Coronary artery (tissue), 2 donors: ENCODE measurements around the gene MSI2.

Experiments
- DNase-seq: peaks from one replicate; pipeline ENCODE4 v3.0.0-alpha.2; 2017; ENCODE audit warnings: low spot score
- H3K27ac ChIP-seq, 2 donors: fragments of 200-600 bp; sonication (generic); one replicate each; pipeline ENCODE4 v1.5.1; 2016 to 2019
- H3K4me3 ChIP-seq: fragments of 200-600 bp; sonication (generic); 2 replicates; pipeline ENCODE4 v1.5.1; 2016; ENCODE audit warnings: mild to moderate bottlenecking, moderate library complexity
- TF ChIP-seq, protein P1 (sequence below): fragments of 200-600 bp; sonication (generic); IDR thresholded peaks from one replicate; pipeline ENCODE4 v1.5.1; 2019; ENCODE audit warnings: antibody characterized with exemption

MSI2 gene

DNA sequence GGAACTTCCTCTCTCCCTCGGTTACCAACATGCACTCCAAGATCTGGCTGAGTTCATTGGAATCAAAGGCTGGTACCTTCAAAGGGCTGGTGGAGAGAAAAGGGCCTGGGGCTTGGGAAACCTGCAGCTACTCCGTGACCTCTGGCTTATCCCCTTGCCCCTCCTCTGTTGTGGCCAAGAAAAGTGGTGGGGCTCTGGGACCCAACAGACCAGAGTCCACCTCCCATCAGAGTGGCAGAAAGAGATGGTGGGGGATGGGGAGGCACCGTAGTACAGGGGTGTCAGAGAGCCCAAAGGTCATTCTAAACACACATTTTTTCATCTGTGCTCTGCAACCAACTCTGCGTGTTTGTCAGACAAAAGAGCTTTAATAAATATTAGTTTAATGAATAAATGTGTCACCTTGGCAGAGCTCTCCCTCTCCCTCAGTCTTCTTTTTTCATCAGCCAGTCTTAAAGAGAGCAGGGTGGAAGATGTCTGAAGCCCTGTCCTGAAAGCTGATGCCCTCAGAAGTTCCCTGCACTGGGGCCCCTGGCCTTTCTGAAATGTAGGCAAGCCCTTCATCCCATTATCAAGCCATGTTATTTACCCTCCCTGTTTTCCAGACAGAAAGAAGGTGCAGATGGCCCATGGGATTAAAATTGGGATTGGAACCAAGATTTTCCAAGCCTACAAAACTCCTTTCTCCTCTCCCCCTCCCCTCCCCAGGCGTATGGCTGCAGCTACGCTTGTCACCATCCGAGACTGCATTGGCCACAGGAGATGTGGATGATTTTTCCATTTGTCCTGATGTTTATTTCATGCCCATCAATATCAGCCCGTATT is 261.5 kb downstream of the MSI2 start:
- DNase-seq = no peak
- TF ChIP-seq, protein P1, sequence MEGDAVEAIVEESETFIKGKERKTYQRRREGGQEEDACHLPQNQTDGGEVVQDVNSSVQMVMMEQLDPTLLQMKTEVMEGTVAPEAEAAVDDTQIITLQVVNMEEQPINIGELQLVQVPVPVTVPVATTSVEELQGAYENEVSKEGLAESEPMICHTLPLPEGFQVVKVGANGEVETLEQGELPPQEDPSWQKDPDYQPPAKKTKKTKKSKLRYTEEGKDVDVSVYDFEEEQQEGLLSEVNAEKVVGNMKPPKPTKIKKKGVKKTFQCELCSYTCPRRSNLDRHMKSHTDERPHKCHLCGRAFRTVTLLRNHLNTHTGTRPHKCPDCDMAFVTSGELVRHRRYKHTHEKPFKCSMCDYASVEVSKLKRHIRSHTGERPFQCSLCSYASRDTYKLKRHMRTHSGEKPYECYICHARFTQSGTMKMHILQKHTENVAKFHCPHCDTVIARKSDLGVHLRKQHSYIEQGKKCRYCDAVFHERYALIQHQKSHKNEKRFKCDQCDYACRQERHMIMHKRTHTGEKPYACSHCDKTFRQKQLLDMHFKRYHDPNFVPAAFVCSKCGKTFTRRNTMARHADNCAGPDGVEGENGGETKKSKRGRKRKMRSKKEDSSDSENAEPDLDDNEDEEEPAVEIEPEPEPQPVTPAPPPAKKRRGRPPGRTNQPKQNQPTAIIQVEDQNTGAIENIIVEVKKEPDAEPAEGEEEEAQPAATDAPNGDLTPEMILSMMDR = no peak
- no peak overlapping the region for H3K27ac ChIP-seq
- H3K4me3 ChIP-seq = no peak overlapping the region

DNA sequence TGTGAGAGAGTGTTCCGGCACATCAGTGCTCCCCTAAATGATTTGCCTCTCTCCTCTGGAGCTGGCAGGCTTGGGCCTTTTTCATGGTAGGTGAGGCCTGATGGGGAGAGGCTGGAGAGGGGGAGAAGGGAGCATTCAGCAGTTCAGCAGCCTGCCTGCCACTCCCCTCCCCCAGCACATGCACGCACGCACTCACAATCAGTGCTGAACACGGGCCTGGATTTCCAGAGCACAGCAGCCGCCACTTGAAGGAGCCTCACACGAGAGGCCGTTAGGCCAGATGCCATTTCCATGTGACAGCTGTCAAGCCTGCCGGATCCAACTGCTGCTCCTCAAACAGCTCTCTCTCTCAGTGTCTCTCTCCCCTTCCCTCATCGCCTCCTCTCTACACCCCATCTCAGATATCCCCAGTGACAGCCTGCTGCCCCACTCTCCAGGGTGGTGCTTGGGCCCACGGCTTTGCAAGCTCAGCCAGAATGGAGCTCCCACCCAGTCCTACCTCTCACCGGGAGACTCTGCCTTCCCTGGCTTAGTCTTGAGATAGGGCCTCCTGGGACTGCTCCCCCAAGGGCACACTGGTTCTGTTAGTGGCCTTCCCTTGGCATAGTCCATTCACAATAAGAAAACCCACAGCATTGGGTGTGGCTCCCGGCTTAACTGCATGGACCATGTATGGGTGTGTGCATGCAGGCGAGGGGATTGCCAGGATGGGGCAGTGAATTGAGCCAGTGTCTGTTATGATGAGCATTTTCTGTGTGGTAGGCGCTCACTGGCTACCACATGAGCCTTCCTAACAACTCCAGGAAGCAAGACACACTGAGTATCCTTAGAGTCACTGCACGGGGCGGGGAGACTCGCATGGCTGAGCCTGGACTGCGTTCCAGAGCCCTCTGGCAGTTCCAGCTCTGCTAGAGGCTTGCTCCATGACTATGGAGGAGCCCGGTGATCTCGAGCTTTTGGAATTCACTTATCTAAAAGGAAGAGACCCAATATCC is 262.6 kb downstream of the MSI2 start:
- Histone ChIP-seq H3K27ac (no peak overlapping the region), H3K4me3 (no peak overlapping the region)
- DNase-seq = no peak
- TF ChIP-seq, protein P1 = no peak

DNA sequence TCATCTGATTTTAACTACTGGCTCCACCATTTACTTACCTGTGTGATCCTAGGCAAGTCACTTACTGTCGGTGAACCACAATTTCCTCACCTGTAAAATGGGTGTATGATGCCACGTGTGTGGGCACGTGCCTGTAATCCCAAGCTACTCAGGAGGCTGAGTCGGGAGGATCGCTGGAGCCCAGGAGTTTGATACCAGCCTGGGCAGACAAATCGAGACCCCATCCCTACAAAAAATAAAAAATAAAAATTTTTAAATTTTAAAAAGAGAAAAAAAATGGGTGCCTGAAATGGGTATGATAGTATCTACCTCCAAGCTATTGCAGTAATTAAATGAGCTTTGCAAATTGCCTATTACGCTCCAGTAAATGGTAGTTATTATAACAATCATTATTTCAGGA is 263.5 kb downstream of the MSI2 start:
- no peak for DNase-seq
- Histone ChIP-seq H3K27ac (no peak overlapping the region), H3K4me3 (no peak overlapping the region)
- TF ChIP-seq, protein P1 = no peak

DNA sequence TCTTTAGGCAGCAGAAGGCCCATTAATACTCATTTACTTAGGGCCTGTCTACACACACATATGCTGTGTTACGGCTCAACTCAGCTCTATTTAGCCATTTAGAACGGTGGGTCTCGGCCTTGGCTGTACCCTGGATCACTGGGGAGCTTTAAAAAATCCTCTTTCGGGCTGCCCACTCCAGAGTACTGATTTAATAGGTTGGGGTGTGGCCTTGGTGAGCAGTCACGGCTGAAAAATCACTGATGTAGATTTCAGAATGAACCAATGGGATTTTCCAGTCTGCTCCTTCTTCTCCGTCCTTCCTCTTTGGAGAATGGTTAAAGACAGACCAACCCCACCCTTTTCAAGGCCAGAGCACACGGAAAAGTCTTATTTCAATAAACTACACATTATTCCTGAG is 265.3 kb downstream of the MSI2 start:
- Histone ChIP-seq H3K4me3 (no peak overlapping the region), H3K27ac (no peak overlapping the region)
- DNase-seq = no peak
- TF ChIP-seq, protein P1 = no peak

DNA sequence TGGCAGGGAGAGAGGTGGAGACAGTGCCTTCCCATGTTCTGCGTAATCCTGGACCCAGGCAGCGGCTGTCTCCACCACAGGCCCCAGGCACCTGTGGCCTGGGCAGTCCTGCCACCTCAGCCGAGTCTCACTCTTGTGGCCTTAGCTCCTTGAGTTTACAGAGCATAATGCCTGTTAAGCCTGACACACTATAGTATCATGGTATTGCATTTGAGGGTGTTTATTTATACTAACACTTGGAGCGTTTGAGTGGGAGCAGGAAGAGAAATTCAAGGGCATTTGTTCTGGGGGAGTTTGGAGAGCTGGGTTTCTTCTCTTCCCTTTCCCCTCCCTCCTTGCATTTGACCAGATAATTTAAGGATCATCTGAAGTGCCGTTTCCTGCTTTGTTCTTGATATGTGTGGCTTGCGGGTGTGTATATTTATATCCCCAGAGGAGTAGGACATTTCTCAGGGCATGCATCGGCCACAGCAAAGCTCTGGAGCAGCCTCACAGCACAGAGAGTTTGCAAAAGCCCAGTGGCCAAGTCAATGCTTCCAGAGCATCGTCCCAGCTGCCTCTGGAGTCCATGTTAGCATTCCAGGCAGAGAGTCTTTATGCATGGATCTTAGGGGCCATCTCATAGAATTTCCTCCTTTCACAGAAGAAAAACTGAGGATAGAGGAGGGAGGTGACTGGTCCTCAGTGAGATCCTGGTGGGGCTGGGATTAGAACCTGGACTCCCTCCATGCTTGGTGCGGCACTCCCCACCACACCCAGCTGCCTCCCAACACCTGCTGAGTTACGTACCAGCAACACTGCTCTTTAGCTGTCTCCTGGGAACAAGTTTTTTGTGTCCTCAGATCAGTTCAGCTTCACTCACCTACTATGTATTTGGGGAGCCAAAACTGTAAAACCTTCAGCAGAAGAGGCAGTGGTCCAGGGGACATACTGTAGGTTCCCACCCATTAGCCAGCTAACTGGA is 266.0 kb downstream of the MSI2 start:
- Histone ChIP-seq H3K4me3 (no peak overlapping the region), H3K27ac (no peak overlapping the region)
- TF ChIP-seq, protein P1 = no peak
- no peak for DNase-seq

DNA sequence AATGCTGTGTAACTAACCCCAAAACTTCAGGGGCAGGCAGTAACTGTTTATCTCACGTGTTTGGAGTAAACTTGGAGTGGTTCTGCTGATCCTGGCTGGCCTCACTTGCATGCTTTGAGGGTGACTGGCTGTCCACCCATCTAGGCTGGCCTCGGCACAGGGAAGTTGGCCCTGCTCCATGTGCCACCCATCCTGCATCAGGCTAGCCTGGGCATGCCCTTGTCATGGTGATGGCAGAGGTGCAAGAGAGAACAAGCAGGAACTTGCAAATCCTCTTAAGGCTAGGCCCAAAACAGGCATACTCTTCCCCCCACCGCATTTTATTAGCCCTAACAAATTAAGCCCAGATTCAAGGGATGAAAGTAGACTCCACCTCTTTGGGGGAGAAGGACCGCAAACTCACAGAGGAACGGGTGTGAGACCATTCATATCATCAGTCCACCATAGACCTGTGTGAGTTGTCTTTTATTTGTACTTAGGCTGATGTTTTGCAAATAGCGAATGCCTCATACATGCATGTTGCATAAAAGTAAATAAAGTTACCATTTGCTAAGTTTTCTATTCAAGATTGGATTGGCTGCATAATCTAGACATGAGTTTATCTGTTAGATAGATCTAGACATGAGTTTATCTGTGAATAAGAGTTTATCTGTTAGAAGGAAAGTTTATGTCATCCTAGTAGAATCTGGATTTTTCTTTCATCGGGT is 267.8 kb downstream of the MSI2 start:
- TF ChIP-seq, protein P1 = no peak
- peak overlapping the region in 1 of 2 donors; percentile 17 for H3K27ac ChIP-seq
- no peak for DNase-seq
- no peak overlapping the region for H3K4me3 ChIP-seq
